Spleen (tissue), 11 donors: ENCODE measurements around the gene CLHC1. TPM values are rescaled to one million over a fixed set of nuclear protein-coding genes. Genes with fewer than 3 reads are reported as not detected.

ENCODE experiments used
- DNase-seq: peaks from one replicate; pipeline ENCODE4 v3.0.0-alpha.2; 2020
- H3K27ac ChIP-seq, 8 donors: fragments of 200-600 bp; sonication (generic) in 7 of 8; 1 replicate in 4 of 8; 2 replicates in 4 of 8; pipeline versions ENCODE4 v1.5.0 to v1.8.0; 2016 to 2021; ENCODE audit warnings: inconsistent platforms in 4 of 8, mild to moderate bottlenecking in 4 of 8, moderate library complexity in 1 of 8
- H3K27me3 ChIP-seq, 7 donors: fragments of 200-600 bp; sonication (generic) in 6 of 7; replicated peaks in 1 of 7; 1 replicate in 4 of 7; 2 replicates in 3 of 7; pipeline versions ENCODE4 v1.5.0 to v1.8.0; 2016 to 2021; ENCODE audit warnings: inconsistent platforms in 3 of 7, mild to moderate bottlenecking in 1 of 7
- H3K36me3 ChIP-seq, 6 donors: fragments of 200-600 bp; sonication (generic) in 5 of 6; 1 replicate in 4 of 6; 2 replicates in 2 of 6; pipeline versions ENCODE4 v1.5.0 to v1.8.0; 2016 to 2021; ENCODE audit warnings: inconsistent platforms in 2 of 6
- H3K4me1 ChIP-seq, 6 donors: fragments of 200-600 bp; sonication (generic) in 5 of 6; 1 replicate in 3 of 6; 2 replicates in 3 of 6; pipeline versions ENCODE4 v1.5.0 to v1.8.0; 2016 to 2021; ENCODE audit warnings: inconsistent platforms in 3 of 6
- H3K4me3 ChIP-seq, 8 donors: fragments of 200-600 bp; sonication (generic) in 7 of 8; 1 replicate in 4 of 8; 2 replicates in 4 of 8; pipeline versions ENCODE4 v1.5.0 to v1.8.0; 2016 to 2021; ENCODE audit warnings: inconsistent platforms in 4 of 8, mild to moderate bottlenecking in 4 of 8, moderate library complexity in 2 of 8
- H3K9me3 ChIP-seq, 8 donors: fragments of 200-600 bp; sonication (generic) in 7 of 8; 1 replicate in 4 of 8; 2 replicates in 4 of 8; pipeline versions ENCODE4 v1.5.0 to v1.8.0; 2016 to 2021; ENCODE audit warnings: inconsistent platforms in 4 of 8
- CTCF ChIP-seq, 11 experiments: fragments of 200-600 bp in 7 of 11; fragments of 450-650 bp in 4 of 11; sonication (generic) in 4 of 11; IDR thresholded peaks in 8 of 11; conservative IDR thresholded peaks in 3 of 11; 1 replicate in 7 of 11; 2 replicates in 4 of 11; pipeline versions ENCODE4 v1.4.0 to v1.8.0; 2016 to 2021; ENCODE audit warnings: antibody characterized with exemption in 11 of 11, inconsistent platforms in 4 of 11, mild to moderate bottlenecking in 1 of 11
- POLR2A ChIP-seq, 3 donors: fragments of 450-650 bp; IDR thresholded peaks; one replicate each; pipeline ENCODE4 v1.5.1; 2017; ENCODE audit warnings: antibody characterized with exemption in 3 of 3, mild to moderate bottlenecking in 1 of 3
- POLR2AphosphoS5 ChIP-seq, 3 donors: sonication (generic); formaldehyde crosslinking; IDR thresholded peaks; one replicate each; pipeline ENCODE4 v1.5.1; 2017; ENCODE audit warnings: antibody characterized with exemption in 3 of 3
- WGBS, 5 donors: extraction: QIAGEN DNeasy Blood & Tissue Kit in 3 of 5; methylation state at CpG; one replicate each; pipeline versions ENCODE4 v1.1.5 to v1.1.7; 2013 to 2018; 5-methylcytosine and 5-hydroxymethylcytosine counted together
- intact Hi-C: fragments of 100-400 bp; cut with DNase I; formaldehyde crosslinking; loops from one replicate; pipeline ENCODE4 v1.15.0; 2023; ENCODE audit warnings: low total_unique reads
- polyA plus RNA-seq, 3 donors: library from polyadenylated mRNA; stranded (reverse); fragments of 200-250 nt; gene quantifications; one replicate each; pipeline ENCODE4 v1.2.1, GENCODE V29; 2013
- total RNA-seq, 7 donors: library from RNA; depleted of rRNA in 3 of 7; stranded (reverse); fragments of >200 nt in 3 of 7; fragmentation: NEBNext Ultra II Directional in 4 of 7; extraction: Animal tissue kit (Norgen Biotek cat#: 25700) in 4 of 7; gene quantifications; one replicate each; pipeline versions ENCODE4 v1.1.0 to v1.2.1, GENCODE V29; 2016 to 2021
- donor health status: healthy with polysubstance abuse.
- donor health status: DM: no; HTN: no; CAD: no; lungs with moderate emphysema.
- donor health status: DM: no; HTN: no; CAD: no.
- donor health status: Bipolar disorder and iron deficiency.
- donor health status: healthy.
- donor health status: DM: no; HTN: no; CAD: no.
- donor health status: DM: yes; HTN: yes; CAD: no.

Gene CLHC1
- total and polyA plus RNA-seq, 10 donors, result 5.2 to 34.7 (median 11.4) TPM

GRCh38 chr2:55138014-55138881, 93.8 kb downstream of the CLHC1 start:
- DNase-seq, result no peak
- WGBS, 5 donors, result 75 to 81% (median 80%) methylated on average over 12 of the region's 12 CpGs
- H3K27ac ChIP-seq, result peak overlapping the region in 1 of 8 donors; percentile 54
- intact Hi-C loops, result no loop called here
- H3K4me3 ChIP-seq, result no peak overlapping the region
- no peaks in the 10 kb centered on the region for H3K9me3 ChIP-seq
- no peaks in the 10 kb centered on the region for H3K27me3 ChIP-seq
- TF ChIP-seq POLR2A (IDR thresholded peaks at IDR 0.05), result no peak
- no peak for TF ChIP-seq POLR2AphosphoS5 (IDR thresholded peaks at IDR 0.05)
- TF ChIP-seq CTCF (IDR thresholded peaks at IDR 0.05 in 8 of 11, conservative IDR thresholded peaks at IDR 0.05 in 3 of 11), result no peak
- H3K36me3 ChIP-seq, result no peaks in the 10 kb centered on the region
- peaks cover 20 to 46% (median 39%) of the 10 kb centered on the region in 6 donors for H3K4me1 ChIP-seq

- H3K27ac ChIP-seq, result peak overlapping the region in 3 of 8 donors; percentile 28 to 59 (median 54)
- H3K36me3 ChIP-seq, result no peaks in the 10 kb centered on the region
- H3K4me3 ChIP-seq, result peak overlapping the region in 1 of 8 donors; percentile 9
- DNase-seq, result no peak
- H3K9me3 ChIP-seq, result no peaks in the 10 kb centered on the region
- no peaks in the 10 kb centered on the region for H3K27me3 ChIP-seq
- no peak for TF ChIP-seq CTCF (IDR thresholded peaks at IDR 0.05 in 8 of 11, conservative IDR thresholded peaks at IDR 0.05 in 3 of 11)
- no peak for TF ChIP-seq POLR2AphosphoS5 (IDR thresholded peaks at IDR 0.05)
- TF ChIP-seq POLR2A (IDR thresholded peaks at IDR 0.05), result no peak
- peaks cover 22 to 50% (median 43%) of the 10 kb centered on the region in 6 donors for H3K4me1 ChIP-seq
- intact Hi-C loops, result no loop called here
- 61 to 74% (median 66%) methylated on average over 23 of the region's 23 CpGs for WGBS, 5 donors
These were observed 94.8 kb downstream of the CLHC1 start for GRCh38 chr2:55137024-55137958.

GRCh38 chr2:55136138-55136541, 96.0 kb downstream of the CLHC1 start:
- no peaks in the 10 kb centered on the region for H3K36me3 ChIP-seq
- TF ChIP-seq CTCF (IDR thresholded peaks at IDR 0.05 in 8 of 11, conservative IDR thresholded peaks at IDR 0.05 in 3 of 11) (no peak), POLR2AphosphoS5 (IDR thresholded peaks at IDR 0.05) (no peak), POLR2A (IDR thresholded peaks at IDR 0.05) (no peak)
- no peak for DNase-seq
- WGBS, 5 donors, result 79 to 83% (median 82%) methylated on average over 4 of the region's 4 CpGs
- H3K4me1 ChIP-seq, result peaks cover 22 to 50% (median 43%) of the 10 kb centered on the region in 6 donors
- peak overlapping the region in 2 of 8 donors; percentile 54 to 59 for H3K27ac ChIP-seq
- no peaks in the 10 kb centered on the region for H3K9me3 ChIP-seq
- H3K4me3 ChIP-seq, result no peak overlapping the region
- H3K27me3 ChIP-seq, result no peaks in the 10 kb centered on the region
- intact Hi-C loops, result no loop called here
